Nephron progenitor cell (in vitro differentiated cells): ENCODE results near the gene GALNT14.

Experiments
- DNase-seq: peaks from one replicate; pipeline ENCODE4 v3.0.0; 2021
- H3K27ac Mint-ChIP-seq: 2 replicates; pipeline ENCODE4 v1.8.0; 2021; ENCODE audit warnings: mild to moderate bottlenecking, moderate library complexity, mixed read lengths
- H3K27me3 Mint-ChIP-seq: 2 replicates; pipeline ENCODE4 v1.8.0; 2021; ENCODE audit warnings: mild to moderate bottlenecking, low read depth, mixed read lengths; ENCODE audit not compliant: poor library complexity
- H3K36me3 Mint-ChIP-seq: 2 replicates; pipeline ENCODE4 v1.8.0; 2021; ENCODE audit warnings: low read depth, mixed read lengths
- H3K4me1 Mint-ChIP-seq: 2 replicates; pipeline ENCODE4 v1.8.0; 2021; ENCODE audit warnings: mixed read lengths
- H3K4me3 Mint-ChIP-seq: 2 replicates; pipeline ENCODE4 v1.8.0; 2021; ENCODE audit warnings: mild to moderate bottlenecking, moderate library complexity, mixed read lengths
- H3K9me3 Mint-ChIP-seq: 2 replicates; pipeline ENCODE4 v1.8.0; 2021; ENCODE audit warnings: mild to moderate bottlenecking, moderate library complexity, mixed read lengths
- CTCF ChIP-seq: fragments of 200-600 bp; sonication (generic); IDR thresholded peaks from 2 replicates; pipeline ENCODE4 v1.5.0; 2021; ENCODE audit warnings: antibody characterized with exemption

The GALNT14 gene

GRCh38 chr2:30860726-30861125 lies 277.5 kb downstream of the GALNT14 start:
- peaks cover 4% of the 10 kb centered on the region for H3K9me3 Mint-ChIP-seq

More at GRCh38 chr2:30860726-30861125, 277.5 kb downstream of the GALNT14 start:
- H3K27me3 Mint-ChIP-seq, result peaks cover 12% of the 10 kb centered on the region
- no peak overlapping the region for H3K4me3 Mint-ChIP-seq
- H3K27ac Mint-ChIP-seq, result no peak overlapping the region
- no peak for TF ChIP-seq CTCF
- DNase-seq, result no peak
- no peaks in the 10 kb centered on the region for H3K36me3 Mint-ChIP-seq
- peaks cover 5% of the 10 kb centered on the region for H3K4me1 Mint-ChIP-seq
